ENCODE data around the gene CDC14A. TPM values are rescaled to one million over a fixed set of nuclear protein-coding genes. Genes with fewer than 3 reads are reported as not detected.

Gene CDC14A
- total RNA-seq, 4 donors from 2014 or later: 6.6 to 12.2 (median 7.4) TPM

DNA sequence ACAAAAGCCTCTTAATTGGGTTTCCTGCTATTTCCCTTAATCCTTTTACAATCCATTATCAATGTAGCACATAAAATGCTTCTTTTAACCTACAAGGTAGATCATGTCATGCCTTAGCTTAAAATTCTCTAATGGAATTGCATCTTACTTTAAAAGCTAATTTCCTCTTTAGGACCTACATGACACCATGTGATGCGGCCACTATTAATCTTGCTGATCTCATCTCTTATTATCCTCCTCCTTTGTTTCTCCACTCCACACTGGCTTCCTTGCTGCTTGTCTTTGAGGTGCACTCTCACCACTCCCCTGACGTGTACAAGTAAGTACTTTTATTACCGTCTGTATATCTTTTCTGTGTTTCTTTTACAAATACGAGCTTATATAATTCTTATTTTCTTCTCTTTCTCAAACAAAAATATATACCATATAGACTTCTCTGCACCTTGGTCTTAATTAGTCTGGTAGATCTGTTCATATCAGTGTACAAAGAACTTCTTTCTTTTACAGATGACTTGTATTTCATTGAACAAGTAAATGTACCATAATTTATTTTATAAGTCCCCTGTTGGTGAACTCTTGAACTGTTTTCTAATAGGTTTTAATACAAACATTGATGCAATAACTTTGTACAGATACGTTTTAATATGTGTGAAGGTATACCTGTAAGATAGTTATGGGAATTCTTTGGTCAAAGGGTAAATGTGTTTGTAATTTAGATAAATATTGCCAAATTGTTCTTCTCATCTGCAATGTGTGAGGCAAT is 213.8 kb downstream of the CDC14A start:
- no peak for DNase-seq (ENCODE audit: extremely low spot score)
- intact Hi-C loops (cut with DNase I): no loop called here
- 68% methylated on average over 5 of the region's 5 CpGs for WGBS
- H3K36me3 ChIP-seq: no peaks in the 10 kb centered on the region
- H3K27me3 ChIP-seq: no peaks in the 10 kb centered on the region
- no peaks in the 10 kb centered on the region for H3K4me1 ChIP-seq
- H3K27ac ChIP-seq (replicated peaks in 1 of 4): no peak overlapping the region
- H3K4me3 ChIP-seq: no peak overlapping the region
- no peak for TF ChIP-seq POLR2A (IDR thresholded peaks at IDR 0.05; ENCODE audit: low read depth)
- TF ChIP-seq EP300 (IDR thresholded peaks at IDR 0.05): no peak
- no peak for TF ChIP-seq POLR2AphosphoS5 (IDR thresholded peaks at IDR 0.05)
- no peak for TF ChIP-seq CTCF (IDR thresholded peaks at IDR 0.05)
- no peaks in the 10 kb centered on the region for H3K9me3 ChIP-seq

GRCh38 chr1:100567062-100567461 is 214.8 kb downstream of the CDC14A start:
- Histone ChIP-seq H3K27me3 (no peaks in the 10 kb centered on the region), H3K4me1 (no peaks in the 10 kb centered on the region), H3K4me3 (no peak overlapping the region), H3K36me3 (no peaks in the 10 kb centered on the region), H3K9me3 (no peaks in the 10 kb centered on the region), H3K27ac (replicated peaks in 1 of 4) (no peak overlapping the region)
- intact Hi-C loops (cut with DNase I): no loop called here
- 0% methylated on average over 1 of the region's 1 CpG for WGBS
- TF ChIP-seq EP300 (IDR thresholded peaks at IDR 0.05) (no peak), POLR2A (IDR thresholded peaks at IDR 0.05; ENCODE audit: low read depth) (no peak), CTCF (IDR thresholded peaks at IDR 0.05) (no peak), POLR2AphosphoS5 (IDR thresholded peaks at IDR 0.05) (no peak)
- DNase-seq (ENCODE audit: extremely low spot score): no peak

Other genes with a start within 250 kb of the CDC14A start
- gene SASS6, start 219.6 kb upstream of the CDC14A start, total RNA-seq: 1 to 10 TPM; 1.2 to 3.0 (median 2.4) TPM
- gene TRMT13, start 219.3 kb upstream of the CDC14A start, total RNA-seq: 10 to 100 TPM in 2 of 4 donors, 1 to 10 TPM in 2; 6.2 to 25.7 (median 9.3) TPM
- gene LRRC39, start 174.2 kb upstream of the CDC14A start, total RNA-seq: under 1 TPM; 0.50 to 0.97 (median 0.85) TPM
- gene DBT, start 102.7 kb upstream of the CDC14A start, total RNA-seq: 10 to 100 TPM in 3 of 4 donors, 1 to 10 TPM in 1; 9.1 to 14.2 (median 12.6) TPM
- gene RTCA, start 86.3 kb upstream of the CDC14A start, total RNA-seq: 10 to 100 TPM; 18.7 to 22.0 (median 21.4) TPM
- gene GPR88, start 185.6 kb downstream of the CDC14A start, total RNA-seq: 1 to 10 TPM; 1.2 to 7.6 (median 2.3) TPM